GM12872 (cell line): Measurements from ENCODE around the gene CXorf38.

Experiments
- CTCF ChIP-seq: IDR thresholded peaks from 3 replicates; pipeline ENCODE4 v1.5.1; 2011; ENCODE audit warnings: low read depth, mild to moderate bottlenecking, low read length, moderate library complexity; ENCODE audit not compliant: insufficient read depth

CXorf38 gene

GRCh38 chrX:40578039-40578695 lies 69.2 kb downstream of the CXorf38 start:
- no peak for TF ChIP-seq CTCF
